GM12872 (cell line): ENCODE data around the gene SLC22A5.

Experiments
- CTCF ChIP-seq: IDR thresholded peaks from 3 replicates; pipeline ENCODE4 v1.5.1; 2011; ENCODE audit warnings: low read depth, mild to moderate bottlenecking, low read length, moderate library complexity; ENCODE audit not compliant: insufficient read depth

Gene SLC22A5

DNA sequence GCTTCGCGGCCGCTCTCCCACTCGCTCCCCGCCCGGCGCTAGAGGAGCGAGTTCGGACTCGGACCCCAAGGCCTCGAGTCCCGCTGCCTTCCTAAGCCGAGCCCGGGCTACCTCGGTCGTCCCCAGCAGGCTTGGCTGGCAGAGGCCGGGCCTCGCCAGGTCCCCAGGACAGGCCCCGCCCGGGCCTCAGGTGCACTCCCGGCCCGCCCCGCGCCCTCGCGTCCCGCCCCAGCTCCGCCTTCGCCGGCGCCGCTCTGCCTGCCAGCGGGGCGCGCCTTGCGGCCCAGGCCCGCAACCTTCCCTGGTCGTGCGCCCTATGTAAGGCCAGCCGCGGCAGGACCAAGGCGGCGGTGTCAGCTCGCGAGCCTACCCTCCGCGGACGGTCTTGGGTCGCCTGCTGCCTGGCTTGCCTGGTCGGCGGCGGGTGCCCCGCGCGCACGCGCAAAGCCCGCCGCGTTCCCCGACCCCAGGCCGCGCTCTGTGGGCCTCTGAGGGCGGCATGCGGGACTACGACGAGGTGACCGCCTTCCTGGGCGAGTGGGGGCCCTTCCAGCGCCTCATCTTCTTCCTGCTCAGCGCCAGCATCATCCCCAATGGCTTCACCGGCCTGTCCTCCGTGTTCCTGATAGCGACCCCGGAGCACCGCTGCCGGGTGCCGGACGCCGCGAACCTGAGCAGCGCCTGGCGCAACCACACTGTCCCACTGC is at the start of gene SLC22A5:
SLC22A5 (plus strand) TSS at position 237 of the 707 bp plus-strand sequence; CDS start at position 500, 263 bp downstream.
- TF ChIP-seq CTCF, result no peak

GRCh38 chr5:132319975-132320374 is 49.5 kb upstream of the SLC22A5 start:
- TF ChIP-seq CTCF, result no peak

- TF ChIP-seq CTCF, result no peak
These were observed 48.3 kb upstream of the SLC22A5 start for GRCh38 chr5:132321109-132321721.

DNA sequence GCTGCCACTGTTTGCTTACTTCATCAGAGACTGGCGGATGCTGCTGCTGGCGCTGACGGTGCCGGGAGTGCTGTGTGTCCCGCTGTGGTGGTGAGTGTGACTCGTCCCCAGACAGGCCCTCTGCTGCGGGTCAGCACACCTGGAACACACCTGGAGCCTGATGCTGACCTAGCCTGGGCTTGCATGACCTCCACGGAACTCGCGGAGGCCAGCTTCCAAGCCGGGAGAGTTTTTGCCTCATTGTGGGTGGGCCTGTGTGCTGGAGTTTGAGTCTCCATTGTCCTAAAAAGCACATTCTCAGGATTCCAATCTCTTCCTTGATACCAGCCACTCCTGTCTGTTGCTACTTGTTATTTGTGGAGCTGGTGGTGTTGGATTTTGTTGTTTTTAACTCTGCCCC is 47.2 kb upstream of the SLC22A5 start:
- no peak for TF ChIP-seq CTCF

- TF ChIP-seq CTCF, result no peak
These were observed 46.3 kb upstream of the SLC22A5 start for GRCh38 chr5:132323202-132323601.

- TF ChIP-seq CTCF, result no peak
These were observed 43.8 kb upstream of the SLC22A5 start for GRCh38 chr5:132325691-132326090.

DNA sequence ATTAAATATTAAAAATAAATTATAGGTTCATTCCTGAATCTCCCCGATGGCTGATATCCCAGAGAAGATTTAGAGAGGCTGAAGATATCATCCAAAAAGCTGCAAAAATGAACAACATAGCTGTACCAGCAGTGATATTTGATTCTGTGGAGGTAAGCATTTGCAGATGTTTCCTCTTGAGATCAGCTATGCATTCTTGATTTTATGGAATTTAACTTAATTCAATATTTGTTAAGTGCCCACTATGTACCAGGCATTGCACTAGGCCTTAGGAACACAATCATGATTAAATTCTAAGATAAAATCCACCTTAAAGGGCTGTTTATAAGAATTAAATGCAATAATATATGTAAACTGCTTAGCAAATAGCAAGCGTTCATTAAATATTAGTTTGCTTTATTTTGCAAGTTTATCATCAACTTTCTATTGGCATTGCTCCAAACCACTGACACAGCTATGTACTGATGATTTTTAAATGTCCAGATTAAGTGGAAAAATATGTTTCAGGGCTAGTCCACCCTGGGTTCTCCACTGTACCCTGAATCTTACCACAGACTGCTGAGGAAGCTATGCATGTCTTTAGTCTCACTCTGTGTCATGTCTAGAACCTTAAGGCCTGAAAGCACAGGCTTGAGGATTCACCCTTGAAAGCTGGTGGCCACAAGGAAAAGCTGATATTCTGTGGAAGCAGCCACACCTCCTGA is 42.1 kb upstream of the SLC22A5 start:
- no peak for TF ChIP-seq CTCF
